Liver (tissue), 9 donors: Measurements from ENCODE around the gene SERTAD3. TPM values are rescaled to one million over a fixed set of nuclear protein-coding genes. Genes with fewer than 3 reads are reported as not detected.

ENCODE experiments used
- DNase-seq: peaks from one replicate; pipeline ENCODE4 v3.0.0-alpha.2; 2017; ENCODE audit warnings: low spot score
- H3K27ac ChIP-seq, 2 donors: one replicate each; pipeline ENCODE4 v1.7.0; 2013; ENCODE audit warnings: inconsistent platforms in 2 of 2, low read length in 2 of 2, control low read depth in 1 of 2, low read depth in 1 of 2, mild to moderate bottlenecking in 1 of 2
- H3K27me3 ChIP-seq, 4 donors: one replicate each; pipeline versions ENCODE4 v1.6.1 to v1.7.0; 2013; ENCODE audit warnings: low read length in 3 of 4, inconsistent platforms in 1 of 4, mild to moderate bottlenecking in 1 of 4, moderate library complexity in 1 of 4; ENCODE audit not compliant: control insufficient read depth in 4 of 4, insufficient read depth in 4 of 4
- H3K36me3 ChIP-seq, 4 donors: one replicate each; pipeline versions ENCODE4 v1.6.1 to v1.7.0; 2013; ENCODE audit warnings: low read length in 3 of 4, mild to moderate bottlenecking in 3 of 4, low read depth in 1 of 4, moderate library complexity in 1 of 4; ENCODE audit not compliant: control insufficient read depth in 4 of 4, insufficient read depth in 3 of 4
- H3K4me1 ChIP-seq, 4 donors: one replicate each; pipeline versions ENCODE4 v1.6.1 to v1.7.0; 2013; ENCODE audit warnings: low read length in 3 of 4, mild to moderate bottlenecking in 3 of 4, moderate library complexity in 1 of 4; ENCODE audit not compliant: control insufficient read depth in 4 of 4, insufficient read depth in 4 of 4
- H3K4me3 ChIP-seq, 3 donors: one replicate each; pipeline versions ENCODE4 v1.6.1 to v1.7.0; 2013; ENCODE audit warnings: low read length in 3 of 3, control low read depth in 1 of 3, low read depth in 1 of 3, mild to moderate bottlenecking in 1 of 3
- H3K9ac ChIP-seq, 2 donors: one replicate each; pipeline ENCODE4 v1.7.0; 2013; ENCODE audit warnings: low read length in 2 of 2, mild to moderate bottlenecking in 2 of 2, moderate library complexity in 2 of 2, control low read depth in 1 of 2, low read depth in 1 of 2
- H3K9me3 ChIP-seq, 4 donors: one replicate each; pipeline versions ENCODE4 v1.6.1 to v1.7.0; 2013; ENCODE audit warnings: low read length in 3 of 4; ENCODE audit not compliant: control insufficient read depth in 4 of 4
- CTCF ChIP-seq: fragments of 150-350 bp; IDR thresholded peaks from 2 replicates; pipeline ENCODE4 v1.5.1; 2017; ENCODE audit warnings: improper control_type of control experiment, low read depth, low read length; ENCODE audit not compliant: missing input control
- EGR1 ChIP-seq, 2 donors: IDR thresholded peaks; 2 replicates each; pipeline ENCODE4 v1.6.1; 2016 to 2018; ENCODE audit warnings: antibody characterized with exemption in 2 of 2, low read depth in 2 of 2
- FOXA1 ChIP-seq: IDR thresholded peaks from 2 replicates; pipeline ENCODE4 v1.6.1; 2016; ENCODE audit warnings: antibody characterized with exemption
- FOXA2 ChIP-seq: IDR thresholded peaks from 2 replicates; pipeline ENCODE4 v1.6.1; 2016; ENCODE audit warnings: antibody characterized with exemption
- GABPA ChIP-seq, 2 donors: IDR thresholded peaks in 1 of 2; conservative IDR thresholded peaks in 1 of 2; 2 replicates each; pipeline ENCODE4 v1.6.1; 2016; ENCODE audit warnings: antibody characterized with exemption in 2 of 2, mild to moderate bottlenecking in 1 of 2, moderate library complexity in 1 of 2
- HNF4A ChIP-seq, 2 donors: conservative IDR thresholded peaks; 2 replicates each; pipeline ENCODE4 v1.6.1; 2016; ENCODE audit warnings: antibody characterized with exemption in 2 of 2, mild to moderate bottlenecking in 2 of 2
- HNF4G ChIP-seq: IDR thresholded peaks from 2 replicates; pipeline ENCODE4 v1.6.1; 2016; ENCODE audit warnings: antibody characterized with exemption
- JUND ChIP-seq, 2 donors: IDR thresholded peaks; 2 replicates each; pipeline ENCODE4 v1.6.1; 2016; ENCODE audit warnings: antibody characterized with exemption in 2 of 2
- MAX ChIP-seq: IDR thresholded peaks from 2 replicates; pipeline ENCODE4 v1.6.1; 2016; ENCODE audit warnings: antibody characterized with exemption
- RAD21 ChIP-seq, 2 donors: IDR thresholded peaks; 2 replicates each; pipeline ENCODE4 v1.6.1; 2016; ENCODE audit warnings: antibody characterized with exemption in 2 of 2, mild to moderate bottlenecking in 2 of 2
- REST ChIP-seq: IDR thresholded peaks from 2 replicates; pipeline ENCODE4 v1.6.1; 2016; ENCODE audit warnings: antibody characterized with exemption, mild to moderate bottlenecking
- WGBS: extraction: QIAGEN DNeasy Blood & Tissue Kit; methylation state at CpG from one replicate; pipeline ENCODE4 v1.1.7; 2013; 5-methylcytosine and 5-hydroxymethylcytosine counted together
- polyA plus RNA-seq, 2 donors: library from polyadenylated mRNA; stranded (reverse) in 1 of 2; unstranded in 1 of 2; fragments of 200-250 nt in 1 of 2; fragments of >200 nt in 1 of 2; fragmentation: Nextera tagmentation in 1 of 2; extraction: Ambion mirVana in 1 of 2; gene quantifications; one replicate each; pipeline versions ENCODE4 v1.2.1 to v1.2.3, GENCODE V29; 2013 to 2015
- total RNA-seq, 2 donors: library from RNA; depleted of rRNA; stranded (reverse); fragments of >200 nt; gene quantifications; one replicate each; pipeline ENCODE4 v1.2.3, GENCODE V29; 2014
- donor health status: healthy.
- donor health status: healthy.
- donor health status: healthy.
- donor health status: healthy.
- donor health status: healthy.

Gene SERTAD3
- total and polyA plus RNA-seq, 4 donors: 6.1 to 8.9 (median 6.9) TPM

GRCh38 chr19:40471111-40471510 is 27.0 kb upstream of the SERTAD3 start (continued):
- TF ChIP-seq REST (no peak), JUND (IDR thresholded peaks at IDR 0.05) (no peak), GABPA (IDR thresholded peaks at IDR 0.05 in 1 of 2, conservative IDR thresholded peaks at IDR 0.05 in 1 of 2) (no peak), RAD21 (IDR thresholded peaks at IDR 0.05) (no peak), FOXA1 (no peak), HNF4A (conservative IDR thresholded peaks at IDR 0.05) (no peak), HNF4G (no peak)

GRCh38 chr19:40469011-40469410 is 24.9 kb upstream of the SERTAD3 start:
- Histone ChIP-seq H3K4me1 (peaks cover 5 to 26% (median 19%) of the 10 kb centered on the region in 4 donors), H3K4me3 (no peak overlapping the region), H3K27me3 (no peaks in the 10 kb centered on the region), H3K27ac (no peak overlapping the region), H3K9me3 (no peaks in the 10 kb centered on the region), H3K9ac (no peak overlapping the region), H3K36me3 (no peaks in the 10 kb centered on the region)
- no peak for DNase-seq
- no peak for TF ChIP-seq FOXA2
- TF ChIP-seq EGR1 (IDR thresholded peaks at IDR 0.05; ENCODE audit: low read depth in 2 of 2): no peak
- no peak for TF ChIP-seq CTCF
- TF ChIP-seq MAX: no peak
- TF ChIP-seq RAD21 (IDR thresholded peaks at IDR 0.05): no peak
- no peak for TF ChIP-seq REST
- 94% methylated on average over 6 of the region's 6 CpGs for WGBS
